ENCODE measurements around the gene CEP95. TPM values are rescaled to one million over a fixed set of nuclear protein-coding genes. Genes with fewer than 3 reads are reported as not detected.

Gene CEP95
- polyA plus RNA-seq, 3 donors: 4.6 to 42.1 (median 5.0) TPM

DNA sequence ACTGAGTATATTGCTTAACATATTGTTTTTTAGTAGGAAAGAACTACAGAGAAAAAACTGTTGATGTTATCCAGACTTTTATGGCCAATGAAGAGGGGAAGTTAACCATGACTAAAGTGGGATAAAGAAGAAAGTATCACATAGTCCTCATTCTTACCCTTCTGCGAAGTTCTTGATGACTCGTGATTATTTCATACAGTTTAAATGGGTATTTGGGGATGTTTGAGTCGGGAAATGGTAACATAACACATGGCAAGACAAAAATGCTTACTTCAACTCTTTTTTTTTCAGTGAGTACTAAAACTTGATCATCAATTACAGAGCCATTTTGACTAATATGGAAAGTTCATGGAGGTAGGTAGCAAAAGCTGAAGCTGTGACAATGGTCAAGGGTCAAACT lies 14.8 kb upstream of the CEP95 start:
- H3K9me3 Mint-ChIP-seq: peaks cover 0 to 1% (median 0%) of the 10 kb centered on the region in 7 donors
- peaks cover 33 to 53% of the 10 kb centered on the region in 2 donors for H3K36me3 Mint-ChIP-seq
- TF ChIP-seq, protein P1, sequence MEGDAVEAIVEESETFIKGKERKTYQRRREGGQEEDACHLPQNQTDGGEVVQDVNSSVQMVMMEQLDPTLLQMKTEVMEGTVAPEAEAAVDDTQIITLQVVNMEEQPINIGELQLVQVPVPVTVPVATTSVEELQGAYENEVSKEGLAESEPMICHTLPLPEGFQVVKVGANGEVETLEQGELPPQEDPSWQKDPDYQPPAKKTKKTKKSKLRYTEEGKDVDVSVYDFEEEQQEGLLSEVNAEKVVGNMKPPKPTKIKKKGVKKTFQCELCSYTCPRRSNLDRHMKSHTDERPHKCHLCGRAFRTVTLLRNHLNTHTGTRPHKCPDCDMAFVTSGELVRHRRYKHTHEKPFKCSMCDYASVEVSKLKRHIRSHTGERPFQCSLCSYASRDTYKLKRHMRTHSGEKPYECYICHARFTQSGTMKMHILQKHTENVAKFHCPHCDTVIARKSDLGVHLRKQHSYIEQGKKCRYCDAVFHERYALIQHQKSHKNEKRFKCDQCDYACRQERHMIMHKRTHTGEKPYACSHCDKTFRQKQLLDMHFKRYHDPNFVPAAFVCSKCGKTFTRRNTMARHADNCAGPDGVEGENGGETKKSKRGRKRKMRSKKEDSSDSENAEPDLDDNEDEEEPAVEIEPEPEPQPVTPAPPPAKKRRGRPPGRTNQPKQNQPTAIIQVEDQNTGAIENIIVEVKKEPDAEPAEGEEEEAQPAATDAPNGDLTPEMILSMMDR (IDR thresholded peaks at IDR 0.05): no peak
- Histone ChIP-seq H3K4me1 (ENCODE audit: control insufficient read depth in 1 of 2, insufficient read depth in 2 of 2, low read length in 2 of 2) (peaks cover 30 to 35% of the 10 kb centered on the region in 2 donors), H3K36me3 (replicated peaks in 1 of 2; ENCODE audit: control insufficient read depth in 1 of 2, insufficient read depth in 2 of 2, low read length in 2 of 2) (peaks cover 39 to 53% of the 10 kb centered on the region in 2 donors), H3K4me2 (replicated peaks; ENCODE audit: extremely low read depth, low read length, poor library complexity, severe bottlenecking) (no peak overlapping the region), H3K27me3 (ENCODE audit: control insufficient read depth in 2 of 2, insufficient read depth in 2 of 2, low read length in 2 of 2) (no peaks in the 10 kb centered on the region), H2AFZ (ENCODE audit: insufficient read depth, low read depth, low read length, poor library complexity, severe bottlenecking) (no peak overlapping the region), H3K4me3 (replicated peaks in 1 of 3; ENCODE audit: low read depth in 2 of 3, low read length in 3 of 3) (no peak overlapping the region), H3K9me3 (replicated peaks in 1 of 2; ENCODE audit: control insufficient read depth in 1 of 2, insufficient read depth in 1 of 2, low read length in 2 of 2) (no peaks in the 10 kb centered on the region), H3K27ac (ENCODE audit: low read depth in 1 of 2, low read length in 2 of 2) (peak overlapping the region in 1 of 2 donors; percentile 9), H3K79me2 (ENCODE audit: insufficient read depth, low read length) (peaks cover 64% of the 10 kb centered on the region), H3K9ac (ENCODE audit: insufficient read depth, low read length, poor library complexity, severe bottlenecking) (no peak overlapping the region), H4K20me1 (ENCODE audit: insufficient read depth, low read length) (no peaks in the 10 kb centered on the region)
- intact Hi-C loops (cut with micrococcal nuclease): loop anchor here (2.0 to 10.0 kb wide), 2 partner anchors 71 to 187 kb away; no protein-coding TSS in a partner anchor
- peaks cover 35% of the 10 kb centered on the region for H3K4me1 Mint-ChIP-seq
- peak in 1 of 3 donors; percentile 29 for DNase-seq
- H3K27ac Mint-ChIP-seq: peak overlapping the region in 1 of 7 donors; percentile 70
- no CpG with 5 or more reads among the region's 3 CpGs for WGBS (ENCODE audit: insufficient coverage)
- peaks cover 0 to 2% (median 1%) of the 10 kb centered on the region in 3 donors for H3K27me3 Mint-ChIP-seq (ENCODE audit: low read depth in 3 of 3)
- no peak overlapping the region for H3K4me3 Mint-ChIP-seq

DNA sequence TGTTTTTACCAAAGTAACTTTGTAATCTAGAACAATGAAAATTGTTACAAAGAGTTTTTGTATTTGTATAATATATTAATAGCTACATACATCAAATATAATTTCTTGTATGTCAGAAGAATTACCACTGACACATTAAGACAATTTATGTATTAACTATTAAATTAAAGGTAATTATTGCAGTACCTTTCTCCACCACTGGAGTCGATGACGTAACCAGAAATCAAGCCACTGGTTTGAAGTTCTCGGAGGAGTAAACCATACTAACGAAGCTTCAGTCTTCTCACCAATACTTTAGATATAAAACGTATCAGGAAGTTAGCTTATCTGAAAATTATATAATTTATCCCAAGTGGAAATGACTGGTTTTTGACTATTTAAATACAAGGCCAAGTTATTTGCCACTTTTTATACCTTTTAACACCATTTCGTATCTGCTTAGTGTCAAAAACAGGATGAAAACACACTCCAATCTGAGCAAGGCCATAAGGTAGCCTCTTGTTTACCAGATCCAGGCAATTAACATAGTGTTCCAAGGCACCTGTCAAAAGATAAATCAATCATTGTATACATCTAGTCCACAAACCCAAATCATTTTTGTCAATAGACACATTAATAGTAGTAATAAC lies 14.2 kb upstream of the CEP95 start:
- Mint-ChIP-seq H3K4me3 (no peak overlapping the region), H3K36me3 (peaks cover 30 to 47% of the 10 kb centered on the region in 2 donors), H3K9me3 (peaks cover 0 to 1% (median 0%) of the 10 kb centered on the region in 7 donors), H3K27me3 (ENCODE audit: low read depth in 3 of 3) (peaks cover 0 to 2% (median 1%) of the 10 kb centered on the region in 3 donors), H3K27ac (peak overlapping the region in 3 of 7 donors; percentile 18 to 41 (median 30)), H3K4me1 (peaks cover 41% of the 10 kb centered on the region)
- intact Hi-C loops (cut with micrococcal nuclease): loop anchor here in 1 of 2 donors (10.0 kb wide), 1 partner anchor 188 kb away; no protein-coding TSS in a partner anchor
- H3K4me3 ChIP-seq (replicated peaks in 1 of 3; ENCODE audit: low read depth in 2 of 3, low read length in 3 of 3): no peak overlapping the region
- peaks cover 36 to 40% of the 10 kb centered on the region in 2 donors for H3K4me1 ChIP-seq (ENCODE audit: control insufficient read depth in 1 of 2, insufficient read depth in 2 of 2, low read length in 2 of 2)
- 100% methylated on average over 1 of the region's 6 CpGs for WGBS (ENCODE audit: insufficient coverage)
- H3K27me3 ChIP-seq (ENCODE audit: control insufficient read depth in 2 of 2, insufficient read depth in 2 of 2, low read length in 2 of 2): no peaks in the 10 kb centered on the region
- DNase-seq: peak in 2 of 3 donors; percentile 50 to 64
- peaks cover 34 to 47% of the 10 kb centered on the region in 2 donors for H3K36me3 ChIP-seq (replicated peaks in 1 of 2; ENCODE audit: control insufficient read depth in 1 of 2, insufficient read depth in 2 of 2, low read length in 2 of 2)
- peak overlapping the region in 1 of 2 donors; percentile 52 for H3K27ac ChIP-seq (ENCODE audit: low read depth in 1 of 2, low read length in 2 of 2)
- H3K9me3 ChIP-seq (replicated peaks in 1 of 2; ENCODE audit: control insufficient read depth in 1 of 2, insufficient read depth in 1 of 2, low read length in 2 of 2): no peaks in the 10 kb centered on the region
- TF ChIP-seq, protein P1 (IDR thresholded peaks at IDR 0.05): peak; percentile 72
- H4K20me1 ChIP-seq (ENCODE audit: insufficient read depth, low read length): peaks cover 4% of the 10 kb centered on the region
- no peak overlapping the region for H3K9ac ChIP-seq (ENCODE audit: insufficient read depth, low read length, poor library complexity, severe bottlenecking)
- no peak overlapping the region for H3K4me2 ChIP-seq (replicated peaks; ENCODE audit: extremely low read depth, low read length, poor library complexity, severe bottlenecking)
- H2AFZ ChIP-seq (ENCODE audit: insufficient read depth, low read depth, low read length, poor library complexity, severe bottlenecking): no peak overlapping the region
- peaks cover 64% of the 10 kb centered on the region for H3K79me2 ChIP-seq (ENCODE audit: insufficient read depth, low read length)

Data from CD14-positive monocyte (primary cell).